Ishikawa (cell line): Measurements from ENCODE around the gene MED12L.

ENCODE experiments used
- CEBPB ChIP-seq: IDR thresholded peaks from 2 replicates; pipeline ENCODE4 v1.6.1; 2012
- CREB1 ChIP-seq: IDR thresholded peaks from 2 replicates; pipeline ENCODE4 v1.6.1; 2012; ENCODE audit warnings: low read depth
- EGR1 ChIP-seq: IDR thresholded peaks from 2 replicates; pipeline ENCODE4 v1.6.1; 2012
- EP300 ChIP-seq: IDR thresholded peaks from 2 replicates; pipeline ENCODE4 v1.6.1; 2012; ENCODE audit warnings: borderline replicate concordance
- FOXM1 ChIP-seq: IDR thresholded peaks from 2 replicates; pipeline ENCODE4 v1.6.1; 2012; ENCODE audit warnings: low read depth, borderline replicate concordance
- MAX ChIP-seq: IDR thresholded peaks from 2 replicates; pipeline ENCODE4 v1.6.1; 2012
- NFIC ChIP-seq: IDR thresholded peaks from 2 replicates; pipeline ENCODE4 v1.6.1; 2012
- RAD21 ChIP-seq: IDR thresholded peaks from 2 replicates; pipeline ENCODE4 v1.6.1; 2012; ENCODE audit warnings: low read depth
- REST ChIP-seq: IDR thresholded peaks from 2 replicates; pipeline ENCODE4 v1.6.1; 2012; ENCODE audit warnings: low read depth, mild to moderate bottlenecking
- TAF1 ChIP-seq: IDR thresholded peaks from 2 replicates; pipeline ENCODE4 v1.6.1; 2012; ENCODE audit warnings: low read depth, mild to moderate bottlenecking
- TCF12 ChIP-seq: IDR thresholded peaks from 2 replicates; pipeline ENCODE4 v1.6.1; 2012; ENCODE audit warnings: low read depth
- TEAD4 ChIP-seq: IDR thresholded peaks from 2 replicates; pipeline ENCODE4 v1.6.1; 2012
- USF1 ChIP-seq: IDR thresholded peaks from 2 replicates; pipeline ENCODE4 v1.6.1; 2012
- YY1 ChIP-seq: IDR thresholded peaks from 2 replicates; pipeline ENCODE4 v1.6.1; 2012; ENCODE audit warnings: low read depth
- ZBTB7A ChIP-seq: IDR thresholded peaks from 2 replicates; pipeline ENCODE4 v1.6.1; 2012; ENCODE audit warnings: low read depth

The MED12L gene

GRCh38 chr3:151300539-151300938 is 215.1 kb downstream of the MED12L start:
- TF ChIP-seq USF1 (no peak), TAF1 (no peak), CREB1 (no peak), FOXM1 (no peak), TCF12 (no peak), MAX (no peak), NFIC (no peak), EGR1 (no peak), TEAD4 (no peak)

- TF ChIP-seq EP300, result no peak
- TF ChIP-seq USF1, result no peak
- TF ChIP-seq REST, result no peak
- no peak for TF ChIP-seq YY1
- TF ChIP-seq EGR1, result no peak
- no peak for TF ChIP-seq TCF12
Measured at GRCh38 chr3:151301787-151302186, 216.3 kb downstream of the MED12L start.

GRCh38 chr3:151303751-151304150 is 218.3 kb downstream of the MED12L start:
- TF ChIP-seq CREB1, result no peak
- no peak for TF ChIP-seq CEBPB
- TF ChIP-seq RAD21, result no peak
- no peak for TF ChIP-seq TEAD4
- no peak for TF ChIP-seq TCF12
- TF ChIP-seq EP300, result no peak
- no peak for TF ChIP-seq TAF1
- no peak for TF ChIP-seq MAX
- TF ChIP-seq YY1, result no peak
- no peak for TF ChIP-seq ZBTB7A
- TF ChIP-seq FOXM1, result no peak
- no peak for TF ChIP-seq REST
- TF ChIP-seq USF1, result no peak
- no peak for TF ChIP-seq EGR1
- TF ChIP-seq NFIC, result no peak

- TF ChIP-seq USF1 (no peak), EP300 (peak; percentile 73), TEAD4 (peak; percentile 97), MAX (peak; percentile 74), YY1 (no peak), TCF12 (peak; percentile 87), CEBPB (peak; percentile 90), RAD21 (peak; percentile 45), TAF1 (no peak), NFIC (peak; percentile 83), FOXM1 (peak; percentile 56; the same call in 1 of the 2 replicates)
Measured at GRCh38 chr3:151305060-151305774, 219.8 kb downstream of the MED12L start.

- no peak for TF ChIP-seq TCF12
- TF ChIP-seq REST, result no peak
Measured at GRCh38 chr3:151305775-151306151, 220.3 kb downstream of the MED12L start.
